ENCODE data around the gene APBA2.

- TF ChIP-seq POLR2A (IDR thresholded peaks at IDR 0.05; ENCODE audit: extremely low read depth, insufficient read length) (no peak), MYC (IDR thresholded peaks at IDR 0.05; ENCODE audit: low read depth, low read length) (no peak)
- TF ChIP-seq, protein P1, sequence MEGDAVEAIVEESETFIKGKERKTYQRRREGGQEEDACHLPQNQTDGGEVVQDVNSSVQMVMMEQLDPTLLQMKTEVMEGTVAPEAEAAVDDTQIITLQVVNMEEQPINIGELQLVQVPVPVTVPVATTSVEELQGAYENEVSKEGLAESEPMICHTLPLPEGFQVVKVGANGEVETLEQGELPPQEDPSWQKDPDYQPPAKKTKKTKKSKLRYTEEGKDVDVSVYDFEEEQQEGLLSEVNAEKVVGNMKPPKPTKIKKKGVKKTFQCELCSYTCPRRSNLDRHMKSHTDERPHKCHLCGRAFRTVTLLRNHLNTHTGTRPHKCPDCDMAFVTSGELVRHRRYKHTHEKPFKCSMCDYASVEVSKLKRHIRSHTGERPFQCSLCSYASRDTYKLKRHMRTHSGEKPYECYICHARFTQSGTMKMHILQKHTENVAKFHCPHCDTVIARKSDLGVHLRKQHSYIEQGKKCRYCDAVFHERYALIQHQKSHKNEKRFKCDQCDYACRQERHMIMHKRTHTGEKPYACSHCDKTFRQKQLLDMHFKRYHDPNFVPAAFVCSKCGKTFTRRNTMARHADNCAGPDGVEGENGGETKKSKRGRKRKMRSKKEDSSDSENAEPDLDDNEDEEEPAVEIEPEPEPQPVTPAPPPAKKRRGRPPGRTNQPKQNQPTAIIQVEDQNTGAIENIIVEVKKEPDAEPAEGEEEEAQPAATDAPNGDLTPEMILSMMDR (IDR thresholded peaks at IDR 0.05; ENCODE audit: low read depth, low read length): no peak
These were observed 239.8 kb downstream of the APBA2 start for GRCh38 chr15:29125382-29126207.

All from NB4 (cell line).